Caco-2 (cell line): ENCODE results near the gene HHIPL1. TPM values are rescaled to one million over a fixed set of nuclear protein-coding genes. Genes with fewer than 3 reads are reported as not detected.

Experiments
- BruUV-seq: library from RNA; stranded (reverse); fragments of 400-500 nt; replicated peaks from 2 replicates; lab custom pipeline; 2021; lab: Mats Ljungman, UMichigan
- CTCF ChIA-PET: fragments of 300-600 bp; sonication (Branson Sonifier 250); formaldehyde crosslinking; loops from one replicate; lab custom pipeline; 2022; ENCODE audit warnings: antibody characterized with exemption; lab: Charles Lee
- POLR2A ChIA-PET: fragments of 300-600 bp; sonication (Branson Sonifier 250); formaldehyde crosslinking; loops from one replicate; lab custom pipeline; 2022; ENCODE audit warnings: antibody characterized with exemption; lab: Charles Lee
- DNase-seq, 2 experiments: peaks; one replicate each; pipeline versions ENCODE4 v3.0.0 to v3.0.0-alpha.2; 2020 to 2022
- H3K27me3 ChIP-seq: replicated peaks from 2 replicates; pipeline ENCODE4 v1.6.0; 2011; ENCODE audit warnings: low read length; ENCODE audit not compliant: control insufficient read depth, insufficient read depth
- H3K36me3 ChIP-seq: 2 replicates; pipeline ENCODE4 v1.5.1; 2011; ENCODE audit warnings: low read length; ENCODE audit not compliant: control insufficient read depth, insufficient read depth
- H3K4me1 ChIP-seq: fragments of 250-450 bp; sonication (Bioruptor Pico); 2 replicates; pipeline ENCODE4 v1.5.1; 2020; ENCODE audit warnings: mild to moderate bottlenecking
- H3K4me3 ChIP-seq: 2 replicates; pipeline ENCODE4 v1.5.1; 2011; ENCODE audit warnings: low read depth, mild to moderate bottlenecking, control low read depth, low read length
- H3K9me3 ChIP-seq: fragments of 250-450 bp; sonication (Bioruptor Pico); 2 replicates; pipeline ENCODE4 v1.5.1; 2020; ENCODE audit warnings: mild to moderate bottlenecking, moderate library complexity
- H3K27ac Mint-ChIP-seq: one replicate; pipeline ENCODE4 v1.8.0; 2022; ENCODE audit warnings: mixed read lengths; ENCODE audit not compliant: unreplicated experiment
- H3K27me3 Mint-ChIP-seq: one replicate; pipeline ENCODE4 v1.8.0; 2022; ENCODE audit warnings: mixed read lengths; ENCODE audit not compliant: insufficient read depth, unreplicated experiment
- H3K36me3 Mint-ChIP-seq: one replicate; pipeline ENCODE4 v1.8.0; 2022; ENCODE audit warnings: mild to moderate bottlenecking, mixed read lengths; ENCODE audit not compliant: insufficient read depth, unreplicated experiment
- H3K4me1 Mint-ChIP-seq: one replicate; pipeline ENCODE4 v1.8.0; 2022; ENCODE audit warnings: low read depth, mixed read lengths; ENCODE audit not compliant: unreplicated experiment
- H3K4me3 Mint-ChIP-seq: one replicate; pipeline ENCODE4 v1.8.0; 2022; ENCODE audit warnings: mild to moderate bottlenecking, moderate library complexity, mixed read lengths; ENCODE audit not compliant: unreplicated experiment
- H3K9me3 Mint-ChIP-seq: one replicate; pipeline ENCODE4 v1.8.0; 2022; ENCODE audit warnings: mixed read lengths; ENCODE audit not compliant: unreplicated experiment
- intact Hi-C: fragments of 100-400 bp; cut with micrococcal nuclease; formaldehyde crosslinking; loops from one replicate; pipeline ENCODE4 v1.10.0; 2022; ENCODE audit not compliant: unreplicated experiment
- total RNA-seq: library from RNA; stranded (reverse); gene quantifications from 2 replicates; pipeline ENCODE4 v1.2.3, GENCODE V29; 2022
- TF ChIP-seq, protein P1 (sequence below), 2 experiments: fragments of 200-600 bp in 1 of 2; IDR thresholded peaks; 1 replicate in 1 of 2; 2 replicates in 1 of 2; pipeline versions ENCODE4 v1.5.1 to v1.8.0; 2011 to 2022; ENCODE audit warnings: antibody characterized with exemption in 1 of 2, control low read depth in 1 of 2, inconsistent platforms in 1 of 2, low read depth in 1 of 2, low read length in 1 of 2, mild to moderate bottlenecking in 1 of 2, moderate library complexity in 1 of 2; ENCODE audit not compliant: insufficient read depth in 1 of 2, severe bottlenecking in 1 of 2, unreplicated experiment in 1 of 2

Gene HHIPL1
- total RNA-seq, 1 experiment from 2014 or later = 2.9 TPM

DNA sequence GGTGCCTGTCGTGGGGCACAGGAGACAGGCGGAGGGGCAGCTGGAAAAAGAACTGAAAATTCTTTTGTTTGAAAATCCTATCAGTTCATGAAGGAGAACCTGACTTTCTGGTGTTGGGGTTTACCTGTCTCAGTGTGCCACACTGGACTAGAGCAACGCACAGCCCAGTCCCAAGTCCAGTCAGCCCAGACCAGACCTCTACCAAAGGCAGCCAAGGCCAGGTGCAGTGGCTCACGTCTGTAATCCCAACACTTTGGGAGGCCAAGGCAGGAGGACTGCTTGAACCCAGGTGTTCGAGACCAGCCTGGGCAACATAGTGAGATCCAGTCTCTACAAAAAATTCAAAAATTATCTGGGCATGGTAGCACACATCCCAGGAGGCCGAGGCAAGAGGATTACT, 45.5 kb upstream of the HHIPL1 start:
- Mint-ChIP-seq H3K4me3 (peak overlapping the region; percentile 54), H3K9me3 (no peaks in the 10 kb centered on the region), H3K27me3 (no peaks in the 10 kb centered on the region), H3K27ac (peak overlapping the region; percentile 66), H3K36me3 (peaks cover 7% of the 10 kb centered on the region), H3K4me1 (peaks cover 54% of the 10 kb centered on the region)
- H3K4me3 ChIP-seq = no peak overlapping the region
- POLR2A ChIA-PET = no interaction called here
- no peaks in the 10 kb centered on the region for H3K36me3 ChIP-seq
- H3K27me3 ChIP-seq = no peaks in the 10 kb centered on the region
- BruUV-seq = no TSS peak
- TF ChIP-seq, protein P1, sequence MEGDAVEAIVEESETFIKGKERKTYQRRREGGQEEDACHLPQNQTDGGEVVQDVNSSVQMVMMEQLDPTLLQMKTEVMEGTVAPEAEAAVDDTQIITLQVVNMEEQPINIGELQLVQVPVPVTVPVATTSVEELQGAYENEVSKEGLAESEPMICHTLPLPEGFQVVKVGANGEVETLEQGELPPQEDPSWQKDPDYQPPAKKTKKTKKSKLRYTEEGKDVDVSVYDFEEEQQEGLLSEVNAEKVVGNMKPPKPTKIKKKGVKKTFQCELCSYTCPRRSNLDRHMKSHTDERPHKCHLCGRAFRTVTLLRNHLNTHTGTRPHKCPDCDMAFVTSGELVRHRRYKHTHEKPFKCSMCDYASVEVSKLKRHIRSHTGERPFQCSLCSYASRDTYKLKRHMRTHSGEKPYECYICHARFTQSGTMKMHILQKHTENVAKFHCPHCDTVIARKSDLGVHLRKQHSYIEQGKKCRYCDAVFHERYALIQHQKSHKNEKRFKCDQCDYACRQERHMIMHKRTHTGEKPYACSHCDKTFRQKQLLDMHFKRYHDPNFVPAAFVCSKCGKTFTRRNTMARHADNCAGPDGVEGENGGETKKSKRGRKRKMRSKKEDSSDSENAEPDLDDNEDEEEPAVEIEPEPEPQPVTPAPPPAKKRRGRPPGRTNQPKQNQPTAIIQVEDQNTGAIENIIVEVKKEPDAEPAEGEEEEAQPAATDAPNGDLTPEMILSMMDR (IDR thresholded peaks at IDR 0.05; ENCODE audit: insufficient read depth in 1 of 2, low read depth in 1 of 2, low read length in 1 of 2, severe bottlenecking in 1 of 2, unreplicated experiment in 1 of 2) = no peak
- CTCF ChIA-PET = interaction anchor here (0.7 kb wide), 1 partner anchor 27 kb away, joined by 3 read pairs; no protein-coding TSS in a partner anchor
- intact Hi-C loops = no loop called here
- DNase-seq = no peak
- H3K4me1 ChIP-seq = peaks cover 59% of the 10 kb centered on the region
- H3K9me3 ChIP-seq = no peaks in the 10 kb centered on the region

- TF ChIP-seq, protein P1 (IDR thresholded peaks at IDR 0.05; ENCODE audit: insufficient read depth in 1 of 2, low read depth in 1 of 2, low read length in 1 of 2, severe bottlenecking in 1 of 2, unreplicated experiment in 1 of 2) = no peak
- Histone ChIP-seq H3K9me3 (no peaks in the 10 kb centered on the region), H3K4me1 (peaks cover 59% of the 10 kb centered on the region), H3K27me3 (no peaks in the 10 kb centered on the region), H3K4me3 (no peak overlapping the region), H3K36me3 (no peaks in the 10 kb centered on the region)
- no peaks in the 10 kb centered on the region for H3K27me3 Mint-ChIP-seq
- no peak for DNase-seq
- ChIA-PET CTCF (interaction anchor here (1.0 kb wide), 1 partner anchor 24 kb away, joined by 3 read pairs; no protein-coding TSS in a partner anchor), POLR2A (no interaction called here)
- peaks cover 3% of the 10 kb centered on the region for H3K36me3 Mint-ChIP-seq
- H3K9me3 Mint-ChIP-seq = no peaks in the 10 kb centered on the region
- H3K4me3 Mint-ChIP-seq = peak overlapping the region; percentile 88
- intact Hi-C loops = loop anchor here (5.0 kb wide), 2 partner anchors 38 to 82 kb away; partner anchors contain the start of gene CYP46A1
- no TSS peak for BruUV-seq
- peaks cover 50% of the 10 kb centered on the region for H3K4me1 Mint-ChIP-seq
- no peak overlapping the region for H3K27ac Mint-ChIP-seq
These were observed 44.6 kb upstream of the HHIPL1 start for GRCh38 chr14:99600232-99600888.

DNA sequence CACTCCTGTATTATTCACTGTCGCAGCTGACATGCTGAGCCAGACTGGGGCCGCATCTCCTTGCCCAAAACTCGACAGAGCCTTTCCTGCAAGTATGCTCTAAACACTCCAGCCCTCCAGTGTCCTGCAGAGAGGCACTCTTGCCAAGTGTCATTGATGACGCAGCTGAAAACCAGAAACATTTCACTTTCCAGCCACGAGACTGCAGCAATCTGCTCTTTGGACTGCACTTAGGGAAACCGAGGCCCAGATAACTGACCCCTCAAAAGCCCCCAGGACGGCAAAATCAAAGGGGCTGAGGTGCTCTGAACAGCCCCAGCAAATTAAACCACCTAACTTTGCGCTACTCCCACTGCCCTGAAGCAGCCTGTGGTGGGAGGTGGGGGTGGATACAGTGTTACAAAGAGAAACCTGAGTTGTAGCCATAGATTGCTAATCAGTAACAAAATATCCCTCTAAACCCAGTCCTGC, 43.5 kb upstream of the HHIPL1 start:
- CTCF ChIA-PET = interaction anchor here (0.8 to 1.8 kb wide), 5 partner anchors 26 to 81 kb away, joined by 3 to 14 read pairs (median 5); no protein-coding TSS in a partner anchor
- peak overlapping the region; percentile 50 for H3K27ac Mint-ChIP-seq
- H3K4me3 ChIP-seq = peak overlapping the region; percentile 67

More for the DNA sequence above, 43.5 kb upstream of the HHIPL1 start:
- H3K9me3 Mint-ChIP-seq = no peaks in the 10 kb centered on the region
- TF ChIP-seq, protein P1 (IDR thresholded peaks at IDR 0.05; ENCODE audit: insufficient read depth in 1 of 2, low read depth in 1 of 2, low read length in 1 of 2, severe bottlenecking in 1 of 2, unreplicated experiment in 1 of 2) = no peak
- no peaks in the 10 kb centered on the region for H3K36me3 ChIP-seq
- H3K27me3 Mint-ChIP-seq = no peaks in the 10 kb centered on the region
- H3K4me1 ChIP-seq = peaks cover 57% of the 10 kb centered on the region
- no peaks in the 10 kb centered on the region for H3K27me3 ChIP-seq
- H3K4me1 Mint-ChIP-seq = peaks cover 50% of the 10 kb centered on the region
- intact Hi-C loops = loop anchor here (5.0 kb wide), 2 partner anchors 39 to 81 kb away; partner anchors contain the start of gene CYP46A1
- H3K36me3 Mint-ChIP-seq = no peaks in the 10 kb centered on the region
- POLR2A ChIA-PET = interaction anchor here (1.2 to 1.4 kb wide), 2 partner anchors 21 to 121 kb away, joined by 4 to 9 read pairs; partner anchors contain the start of genes CCNK and SETD3
- no peaks in the 10 kb centered on the region for H3K9me3 ChIP-seq
- H3K4me3 Mint-ChIP-seq = peak overlapping the region; percentile 88
- no peak for DNase-seq
- BruUV-seq = TSS peak; percentile 26
